CD4-positive, alpha-beta T cell treated with Interleukin-17A for 4 hours (primary cell): Measurements from ENCODE around the gene SPRR2D.

Experiments used
- DNase-seq: peaks from one replicate; pipeline ENCODE4 v3.0.0-alpha.2; 2020; ENCODE audit warnings: mixed read lengths

The SPRR2D gene

DNA sequence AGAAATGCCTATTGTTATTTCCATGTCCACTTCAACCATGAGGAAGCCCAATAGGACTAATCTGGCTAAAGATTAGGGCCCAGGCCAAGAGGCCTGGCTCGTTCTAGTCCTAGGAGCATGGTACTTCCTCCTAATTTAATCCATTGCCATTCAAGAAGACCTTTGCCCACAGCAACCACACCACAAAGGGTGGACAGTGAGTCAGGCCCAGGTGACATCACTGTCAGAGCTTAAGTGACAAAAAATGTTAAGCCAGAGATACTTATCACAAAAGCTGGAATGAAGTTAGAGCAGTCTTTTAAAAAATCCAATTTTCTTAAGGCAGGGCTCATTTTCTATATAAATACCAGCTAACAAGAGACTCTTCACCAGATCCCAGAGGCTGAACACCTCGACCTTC lies 39.5 kb downstream of the SPRR2D start, which contains the start of gene SPRR3:
TSS of gene SPRR3 (plus strand) at position 368 of the 400 bp plus-strand sequence. CDS start 1,272 bp downstream, outside the sequence.
- DNase-seq, result no peak

DNA sequence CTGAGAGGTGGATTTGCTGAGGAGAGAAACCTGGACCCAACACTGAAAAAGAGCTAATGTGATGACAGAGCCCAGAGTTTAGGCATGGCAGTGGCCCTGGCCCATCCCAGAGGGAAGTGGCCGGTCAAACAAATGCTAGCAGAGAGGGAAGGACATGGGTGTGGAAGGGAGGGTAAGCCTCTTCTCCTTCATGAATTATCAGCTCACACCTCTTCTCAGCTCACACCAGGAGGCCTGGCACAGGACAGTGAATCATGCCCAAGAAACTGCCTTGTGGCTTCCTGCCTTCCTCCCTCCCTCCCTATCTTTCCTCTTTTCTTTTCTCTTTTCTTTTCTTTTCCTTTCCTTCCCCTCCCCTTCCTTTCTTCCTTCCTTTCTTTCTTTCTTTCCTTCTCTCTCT lies 40.6 kb downstream of the SPRR2D start:
- no peak for DNase-seq

DNA sequence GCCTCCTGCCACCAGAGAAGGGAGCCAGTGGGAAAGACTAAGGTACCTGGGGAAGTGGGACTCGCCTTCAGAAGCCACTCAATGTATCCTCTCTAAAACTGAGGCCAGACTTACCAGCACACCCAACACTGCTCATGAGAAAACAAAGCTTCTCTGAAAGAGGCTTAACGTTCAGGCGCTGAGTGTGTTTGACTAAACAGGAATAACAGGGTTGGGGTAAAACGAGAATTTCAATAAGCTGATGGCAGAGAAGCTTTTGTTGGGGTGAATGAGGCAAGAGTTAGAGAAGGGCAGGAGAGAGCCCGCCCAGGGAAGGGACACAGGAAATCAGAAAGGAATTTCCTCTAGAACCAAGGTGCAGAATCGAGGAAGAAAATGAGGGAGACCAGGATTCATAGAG lies 41.1 kb downstream of the SPRR2D start:
- DNase-seq, result no peak

DNA sequence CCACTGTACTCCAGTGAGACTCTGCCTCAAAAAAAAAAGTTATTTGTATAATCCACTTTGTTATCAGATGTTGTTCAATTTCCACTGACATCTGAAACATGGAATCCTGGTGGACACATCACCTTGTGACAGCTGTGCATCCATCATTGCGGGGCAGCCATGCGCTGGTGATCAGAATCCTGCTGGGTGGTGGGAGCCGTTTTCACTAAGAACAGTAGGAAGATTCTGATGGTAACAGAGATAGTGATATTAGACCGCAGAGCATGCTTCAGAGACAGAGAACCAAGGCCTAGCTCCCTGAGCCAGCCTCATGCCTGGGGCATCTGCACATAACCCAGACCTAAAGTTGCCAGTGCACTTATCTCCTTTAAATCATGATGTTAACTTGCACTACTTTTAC lies 42.4 kb downstream of the SPRR2D start:
- DNase-seq, result no peak

DNA sequence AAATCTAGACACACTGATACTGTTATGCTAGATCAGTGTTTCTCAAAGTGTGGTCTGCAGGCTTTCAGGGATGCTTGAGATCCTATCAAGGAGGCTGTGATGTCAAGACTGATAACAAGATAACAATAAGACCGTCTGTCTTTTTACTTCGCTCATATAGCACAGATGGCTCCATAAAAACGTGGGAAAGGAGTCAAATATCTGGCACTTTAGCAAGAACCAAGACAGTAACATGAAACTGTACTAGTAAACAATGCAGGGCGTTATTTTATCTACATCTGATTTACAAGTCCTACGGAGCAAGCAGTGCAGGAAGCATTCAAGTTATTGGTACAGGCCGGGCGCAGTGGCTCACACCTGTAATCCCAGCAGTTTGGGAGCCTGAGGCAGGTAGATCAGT lies 43.0 kb downstream of the SPRR2D start:
- no peak for DNase-seq

DNA sequence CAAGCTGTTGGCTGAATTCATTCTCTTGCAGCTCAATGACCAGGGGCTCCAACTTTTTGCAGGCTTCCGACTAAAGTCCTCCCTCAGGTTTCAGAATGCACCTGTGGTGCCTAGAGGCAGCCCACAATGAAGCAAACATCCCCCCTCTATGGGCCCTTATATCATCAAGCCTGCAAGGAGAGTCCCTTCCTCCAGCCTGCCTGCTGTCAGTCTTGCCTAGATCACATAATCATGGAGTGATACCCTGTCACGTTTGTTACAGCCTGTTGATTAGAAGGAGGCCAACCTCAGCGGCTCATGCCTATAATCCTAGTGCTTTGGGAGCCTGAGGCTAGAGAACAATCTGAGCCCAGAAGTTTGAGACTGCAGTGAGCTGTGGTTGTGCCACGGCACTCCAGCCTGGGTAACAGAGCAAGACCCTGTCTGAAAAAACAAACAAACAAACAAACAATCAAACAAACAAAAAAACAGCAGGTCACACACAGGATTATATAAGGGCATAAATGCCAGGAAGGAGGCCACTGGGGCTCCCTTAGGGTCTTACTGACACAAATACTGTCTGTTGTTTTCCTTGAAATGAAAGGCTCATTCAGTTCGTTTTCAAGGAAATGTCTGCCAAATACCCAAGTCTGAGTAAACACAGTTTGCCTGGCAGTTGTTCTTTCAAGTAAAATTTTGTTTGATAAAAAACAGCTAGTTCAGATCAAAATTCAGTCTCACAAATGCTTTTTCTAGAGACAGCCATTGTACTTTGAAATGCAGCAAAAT lies 44.1 kb downstream of the SPRR2D start:
- no peak for DNase-seq

DNA sequence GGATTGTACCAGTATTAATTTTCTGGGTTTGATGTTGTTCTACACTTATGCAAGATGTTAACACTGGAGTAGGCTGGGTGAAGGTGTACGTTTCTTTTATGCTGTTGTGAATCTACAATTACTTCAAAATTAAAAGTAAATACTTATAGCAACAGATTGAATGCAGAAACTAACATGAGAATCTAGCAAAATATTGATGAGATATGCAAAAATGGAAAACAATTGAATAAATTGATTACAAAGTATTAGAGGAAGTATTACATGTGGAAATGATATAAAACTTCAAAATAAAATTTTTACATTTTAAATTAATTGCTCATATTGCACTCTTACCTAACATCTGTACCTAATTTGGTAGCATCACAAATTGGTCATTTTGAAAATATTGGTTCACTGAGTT lies 45.1 kb downstream of the SPRR2D start:
- DNase-seq, result no peak

DNA sequence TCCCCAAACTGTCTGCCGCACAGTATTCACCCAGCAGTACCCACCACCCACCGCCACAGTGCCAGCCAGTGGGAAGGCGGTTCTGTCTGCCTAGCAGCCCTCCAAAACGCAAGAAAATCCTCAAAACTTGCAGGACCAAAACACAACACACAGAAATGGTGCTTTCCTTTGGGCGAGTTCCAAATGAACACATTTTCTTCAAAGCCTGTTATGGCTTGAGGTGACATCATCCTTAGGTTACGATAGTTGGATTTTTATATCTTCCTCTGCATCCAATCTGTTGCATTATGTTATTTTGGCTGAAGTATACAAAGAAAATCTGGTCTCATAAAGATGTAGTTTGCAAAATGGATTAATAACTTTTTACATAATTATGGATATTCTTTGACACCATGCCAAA lies 47.7 kb downstream of the SPRR2D start:
- DNase-seq, result no peak
